Measurements from ENCODE around the gene KIRREL3.

KIRREL3 gene

GRCh38 chr11:126870021-126870420, 130.5 kb downstream of the KIRREL3 start:
- no peak for DNase-seq (ENCODE audit: low read depth)

GRCh38 chr11:126868741-126869140, 131.8 kb downstream of the KIRREL3 start:
- no peak for DNase-seq (ENCODE audit: low read depth)

- DNase-seq (ENCODE audit: low read depth) = no peak
Measured at GRCh38 chr11:126864934-126865333, 135.6 kb downstream of the KIRREL3 start.

GRCh38 chr11:126863294-126863997, 137.1 kb downstream of the KIRREL3 start:
- DNase-seq (ENCODE audit: low read depth) = no peak

GRCh38 chr11:126862664-126863243, 137.8 kb downstream of the KIRREL3 start:
- DNase-seq (ENCODE audit: low read depth) = no peak

- DNase-seq (ENCODE audit: low read depth) = no peak
Measured at GRCh38 chr11:126861796-126862459, 138.6 kb downstream of the KIRREL3 start.

- no peak for DNase-seq (ENCODE audit: low read depth)
Measured at GRCh38 chr11:126857860-126858808, 142.4 kb downstream of the KIRREL3 start.

- no peak for DNase-seq (ENCODE audit: low read depth)
Measured at GRCh38 chr11:126855536-126855935, 145.0 kb downstream of the KIRREL3 start.

GRCh38 chr11:126853732-126854131, 146.8 kb downstream of the KIRREL3 start:
- no peak for DNase-seq (ENCODE audit: low read depth)

GRCh38 chr11:126844789-126845188, 155.8 kb downstream of the KIRREL3 start:
- DNase-seq (ENCODE audit: low read depth) = no peak

GRCh38 chr11:126843096-126843495, 157.5 kb downstream of the KIRREL3 start:
- DNase-seq (ENCODE audit: low read depth) = no peak

- DNase-seq (ENCODE audit: low read depth) = no peak
Measured at GRCh38 chr11:126841999-126842398, 158.6 kb downstream of the KIRREL3 start.

GRCh38 chr11:126840975-126841374, 159.6 kb downstream of the KIRREL3 start:
- no peak for DNase-seq (ENCODE audit: low read depth)

GRCh38 chr11:126840201-126840886, 160.2 kb downstream of the KIRREL3 start:
- no peak for DNase-seq (ENCODE audit: low read depth)

GRCh38 chr11:126839496-126839895, 161.1 kb downstream of the KIRREL3 start:
- no peak for DNase-seq (ENCODE audit: low read depth)

GRCh38 chr11:126838779-126839178, 161.8 kb downstream of the KIRREL3 start:
- no peak for DNase-seq (ENCODE audit: low read depth)

GRCh38 chr11:126837581-126837980, 163.0 kb downstream of the KIRREL3 start:
- DNase-seq (ENCODE audit: low read depth) = no peak

GRCh38 chr11:126834573-126834972, 166.0 kb downstream of the KIRREL3 start:
- DNase-seq (ENCODE audit: low read depth) = no peak

- DNase-seq (ENCODE audit: low read depth) = peak; percentile 88
Measured at GRCh38 chr11:126834149-126834548, 166.4 kb downstream of the KIRREL3 start.

GRCh38 chr11:126833065-126833464, 167.5 kb downstream of the KIRREL3 start:
- no peak for DNase-seq (ENCODE audit: low read depth)

GRCh38 chr11:126832387-126832786, 168.2 kb downstream of the KIRREL3 start:
- no peak for DNase-seq (ENCODE audit: low read depth)
